Stimulated activated CD4-positive, alpha-beta T cell treated with anti-CD3 and anti-CD28 coated beads, Interleukin-1b, Interleukin-23, amount 100 ng/mL, for 4 hours (primary cell): ENCODE measurements around the gene FHIT.

Experiments
- DNase-seq, 2 donors: peaks; one replicate each; pipeline ENCODE4 v3.0.0-alpha.2; 2020; ENCODE audit warnings: low read depth in 2 of 2

The FHIT gene

DNA sequence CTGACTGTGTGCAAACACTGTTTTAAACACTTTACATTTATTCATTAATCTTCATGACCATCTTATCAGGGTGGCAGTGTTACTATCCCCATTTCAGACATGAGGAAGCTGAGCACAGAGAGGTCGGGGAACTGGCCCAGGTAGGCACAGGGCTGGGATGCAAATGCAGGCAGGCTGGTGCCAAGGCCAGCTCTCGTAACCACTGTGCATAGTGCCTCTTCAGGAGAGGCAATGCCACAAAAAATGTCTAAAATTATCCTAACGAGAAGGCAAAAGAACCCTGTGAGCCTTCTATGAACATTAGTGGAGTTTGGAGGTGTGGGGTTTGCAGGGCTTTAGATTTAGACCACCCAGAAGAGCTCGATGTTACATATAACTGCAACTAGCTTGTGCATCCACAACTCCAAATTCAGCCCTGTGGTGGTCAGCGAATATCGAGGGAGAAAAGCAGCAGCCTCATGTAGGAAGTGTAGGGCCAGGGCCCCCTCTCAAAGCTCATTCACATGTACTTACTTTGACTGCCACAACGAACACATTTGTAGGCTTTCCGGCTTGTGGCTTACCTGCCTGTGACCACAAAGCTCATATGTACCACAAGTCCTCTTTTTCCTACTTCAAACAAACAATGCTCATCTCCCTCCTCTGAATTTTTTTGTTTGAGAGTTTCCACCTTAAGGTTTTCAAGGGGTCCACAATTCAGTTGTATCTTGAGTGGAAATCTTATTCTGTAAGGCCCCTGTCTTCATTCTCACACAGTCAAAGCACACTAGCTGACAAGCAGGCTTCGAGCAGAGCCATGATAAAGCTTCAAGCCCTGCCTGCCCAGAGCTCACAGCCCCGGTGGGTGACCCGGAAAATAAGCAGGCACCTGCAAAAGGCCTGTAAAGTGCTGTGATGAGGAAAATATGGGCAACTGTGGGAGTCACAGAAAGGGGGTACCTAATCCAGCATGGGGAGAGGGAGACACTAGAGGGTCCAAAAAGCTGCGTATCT, 1478.5 kb downstream of the FHIT start:
- DNase-seq, result peak; percentile 1 to 18

DNA sequence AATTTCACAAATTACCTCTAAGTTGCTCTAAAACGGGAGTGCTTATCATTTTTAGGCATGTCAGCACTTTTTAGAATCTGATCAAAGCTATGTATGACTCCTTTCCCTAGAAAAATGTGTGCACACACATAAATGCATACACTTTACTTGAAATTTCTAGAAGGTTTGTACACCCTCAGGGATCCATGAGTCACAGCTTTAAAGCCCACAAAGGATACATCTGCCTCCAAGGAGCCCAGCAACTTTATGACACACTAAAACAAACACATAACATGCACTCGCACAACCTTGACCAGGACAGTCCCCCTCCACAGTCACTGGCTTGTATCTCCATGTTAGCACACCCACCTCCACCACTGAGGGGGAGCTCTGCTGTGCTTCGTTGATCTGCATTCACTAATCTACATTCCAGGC, 1479.5 kb downstream of the FHIT start:
- no peak for DNase-seq

DNA sequence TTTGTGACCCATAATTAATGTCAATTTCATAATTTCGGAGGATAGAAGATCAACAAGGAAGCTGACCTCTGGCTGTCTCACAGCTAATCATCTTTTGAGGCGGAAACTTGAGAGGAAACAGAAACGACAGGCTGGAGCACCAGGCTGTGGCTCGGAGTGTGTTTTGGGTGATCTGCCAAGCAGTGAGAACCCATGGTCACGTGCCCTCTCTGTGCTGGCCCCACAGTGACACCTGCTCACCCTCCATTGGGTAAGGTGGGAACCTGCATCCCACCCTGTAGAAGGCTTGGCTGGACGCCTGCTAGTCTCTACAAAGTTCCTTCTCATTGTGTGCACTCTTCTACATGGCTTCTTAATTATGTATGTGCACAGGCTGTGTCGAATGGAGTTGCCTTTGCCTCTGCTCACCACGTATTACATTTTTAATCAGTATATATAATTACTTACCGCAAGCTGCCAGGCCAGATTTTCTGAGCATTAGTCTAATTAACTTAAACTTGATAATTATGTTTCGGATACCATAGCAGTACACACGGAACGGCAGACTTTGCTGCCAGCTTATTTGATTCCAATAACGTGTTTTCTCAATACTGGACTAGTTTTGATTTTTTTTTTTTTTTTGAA, 1482.0 kb downstream of the FHIT start:
- DNase-seq, result no peak

DNA sequence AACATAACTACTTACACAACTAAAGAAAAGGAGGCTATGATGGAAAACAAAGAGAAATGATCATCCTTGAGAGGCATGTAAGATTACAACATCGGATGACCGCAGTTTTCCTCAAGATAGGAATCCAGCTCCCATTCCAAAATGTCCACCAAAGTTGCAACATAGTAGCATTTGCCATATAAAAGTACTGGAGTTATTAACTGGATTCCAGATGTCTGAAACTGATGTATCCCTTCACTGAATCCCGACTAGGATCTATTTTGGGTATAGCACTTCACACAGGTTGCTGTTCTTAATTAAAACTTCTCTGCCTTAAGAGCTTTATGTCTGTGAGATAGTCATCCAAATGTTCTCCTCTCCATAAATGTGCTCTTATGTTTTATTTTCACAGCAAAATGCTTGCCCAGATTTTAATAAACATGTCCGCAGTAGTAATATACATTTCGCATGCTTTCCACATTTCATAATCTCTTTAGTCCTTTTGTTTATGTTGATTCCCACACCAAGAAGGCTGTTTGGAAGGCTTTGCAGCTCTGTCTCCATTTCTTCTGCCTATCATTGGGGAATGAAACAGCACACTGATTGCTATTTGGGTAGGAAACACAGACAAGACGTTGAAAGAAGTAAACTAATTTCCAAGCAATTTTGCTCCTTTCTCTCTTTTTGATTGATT, 1484.9 kb downstream of the FHIT start:
- no peak for DNase-seq

DNA sequence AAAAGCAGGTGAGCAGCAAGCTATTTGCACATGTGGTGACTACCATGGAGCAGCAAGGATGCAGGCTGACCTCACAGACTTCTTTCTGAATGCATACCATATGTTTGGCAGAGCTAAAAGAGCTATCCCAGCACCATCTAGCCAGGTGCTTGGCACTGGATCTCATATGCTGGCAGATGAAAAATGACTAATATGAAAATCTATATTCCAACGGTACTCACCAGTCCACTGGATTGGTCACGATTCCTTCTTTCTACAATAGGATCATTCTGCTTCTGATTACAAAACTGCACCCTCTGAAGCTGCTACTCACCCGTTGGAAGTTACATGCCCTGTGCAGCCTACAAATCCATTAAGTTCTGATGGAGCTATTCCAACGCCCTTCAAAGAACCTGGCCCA, 1487.1 kb downstream of the FHIT start:
- no peak for DNase-seq

DNA sequence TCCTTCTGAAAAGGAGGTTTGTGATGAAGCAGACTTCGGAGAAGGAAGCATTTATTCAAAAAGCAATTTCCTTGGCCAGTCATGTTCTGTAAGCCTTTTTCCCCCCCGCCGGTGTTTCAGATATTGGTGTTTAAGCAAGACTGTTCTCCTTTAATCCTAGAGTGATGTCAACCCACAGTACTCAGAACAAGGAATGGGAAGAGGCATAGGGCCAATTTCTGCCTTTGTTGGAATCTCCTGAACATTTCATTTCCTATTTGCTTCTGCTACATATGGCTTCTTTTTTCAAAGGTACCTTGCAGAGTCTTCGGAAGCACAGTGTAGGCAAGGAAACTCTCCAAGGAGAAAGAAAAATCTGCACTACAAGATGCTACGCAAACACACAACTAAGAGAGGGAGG, 1488.3 kb downstream of the FHIT start:
- no peak for DNase-seq

DNA sequence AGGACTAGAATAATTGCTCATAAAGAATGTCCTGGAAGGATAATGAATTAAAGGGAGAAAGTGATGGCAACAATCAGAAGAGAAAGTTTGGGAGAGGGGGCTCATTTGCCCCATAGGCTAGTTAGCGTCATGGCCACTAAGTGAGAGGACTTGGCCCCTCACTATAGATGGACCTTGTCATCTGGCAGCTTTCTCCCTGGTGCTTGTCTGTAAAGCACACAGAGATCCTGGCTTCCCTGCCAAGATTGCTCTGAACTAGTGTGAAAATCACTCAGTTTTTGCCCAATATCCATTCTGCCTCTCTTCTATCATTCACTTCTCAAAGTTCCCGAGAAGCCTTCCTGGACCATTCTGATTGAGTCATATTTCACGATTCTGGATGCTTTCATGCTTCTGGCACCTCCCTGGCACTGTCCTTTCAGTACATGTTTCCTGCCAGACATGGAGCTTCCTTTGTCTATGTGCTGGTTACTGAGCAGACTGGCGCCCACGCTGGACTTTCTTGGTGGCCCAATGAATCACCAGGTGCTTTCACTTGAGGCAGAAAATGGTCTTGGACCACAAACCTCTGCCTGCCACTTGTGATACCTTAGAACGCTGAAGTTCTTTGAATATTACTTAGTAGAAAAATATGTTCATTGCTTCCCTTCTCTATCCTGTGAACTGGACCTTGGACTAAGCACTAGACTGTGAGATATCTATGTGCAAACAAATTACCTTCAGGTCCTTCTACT, 1491.8 kb downstream of the FHIT start:
- DNase-seq, result no peak

DNA sequence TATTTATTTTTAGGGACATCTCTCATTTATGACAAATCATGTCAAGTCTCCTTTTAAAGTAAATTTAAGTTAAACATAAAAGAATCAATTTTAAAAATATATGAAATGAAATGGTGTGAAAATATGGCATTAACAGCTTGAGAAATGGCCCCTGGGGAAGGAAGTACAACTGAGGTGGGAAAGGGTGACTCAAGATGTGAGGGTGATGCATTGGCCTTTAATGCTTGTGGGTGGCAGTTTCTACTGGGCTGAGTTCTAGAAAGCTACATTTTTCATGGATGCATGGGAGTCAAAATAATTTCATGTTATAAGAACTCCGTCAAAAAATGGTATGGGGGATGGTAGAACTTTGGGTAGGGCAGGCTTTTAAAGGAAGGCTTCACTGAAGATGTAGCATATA, 1492.6 kb downstream of the FHIT start:
- no peak for DNase-seq

DNA sequence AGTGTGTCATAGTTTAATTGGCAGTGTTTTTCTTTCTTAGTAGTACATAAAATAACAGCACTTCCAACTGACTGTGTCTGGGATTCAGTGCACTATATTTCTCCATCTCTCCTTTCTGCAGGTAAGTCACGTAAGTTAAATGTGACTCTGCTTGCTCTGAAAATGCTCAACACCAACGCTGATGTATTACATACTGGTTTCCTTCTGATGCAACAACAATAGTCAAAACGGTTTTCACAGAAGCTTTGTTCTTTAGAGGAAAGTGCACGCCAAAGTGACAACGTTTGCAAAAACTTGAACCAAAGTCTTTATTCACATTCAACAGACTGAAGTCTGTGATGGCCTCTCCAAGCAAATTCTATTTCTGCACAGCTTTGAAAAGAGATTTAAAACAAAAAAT, 1494.3 kb downstream of the FHIT start:
- no peak for DNase-seq

DNA sequence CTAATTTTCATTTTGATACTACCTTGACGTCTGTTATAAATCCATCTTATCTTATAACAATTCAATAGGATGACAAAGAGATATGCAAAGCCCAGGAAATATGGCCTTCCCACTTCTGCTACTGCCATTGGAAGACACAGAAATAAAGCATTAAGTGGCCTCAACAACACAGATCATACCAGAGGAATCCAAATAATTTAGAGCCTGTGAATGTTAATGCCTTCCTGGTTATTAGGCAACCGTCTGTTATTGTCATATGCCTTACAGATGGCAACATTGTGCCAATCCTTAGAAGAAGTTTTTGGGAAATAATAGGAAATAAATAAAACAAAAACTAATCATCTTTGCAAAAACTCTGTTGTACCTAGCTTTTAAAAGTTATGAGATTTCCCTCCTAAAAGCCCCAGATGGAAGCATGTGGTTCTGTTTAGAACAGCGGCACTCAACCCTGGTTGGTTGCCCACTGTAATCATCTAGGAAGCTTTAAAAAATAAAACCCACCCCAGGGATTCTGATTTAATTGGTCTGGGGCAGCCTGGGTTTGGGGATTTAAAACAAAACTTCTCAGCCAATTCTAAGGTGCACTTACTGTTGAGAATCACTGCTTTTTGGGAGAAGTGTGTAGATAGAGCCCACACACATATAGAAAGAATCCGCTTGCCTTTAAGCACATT, 1496.7 kb downstream of the FHIT start:
- DNase-seq, result no peak

DNA sequence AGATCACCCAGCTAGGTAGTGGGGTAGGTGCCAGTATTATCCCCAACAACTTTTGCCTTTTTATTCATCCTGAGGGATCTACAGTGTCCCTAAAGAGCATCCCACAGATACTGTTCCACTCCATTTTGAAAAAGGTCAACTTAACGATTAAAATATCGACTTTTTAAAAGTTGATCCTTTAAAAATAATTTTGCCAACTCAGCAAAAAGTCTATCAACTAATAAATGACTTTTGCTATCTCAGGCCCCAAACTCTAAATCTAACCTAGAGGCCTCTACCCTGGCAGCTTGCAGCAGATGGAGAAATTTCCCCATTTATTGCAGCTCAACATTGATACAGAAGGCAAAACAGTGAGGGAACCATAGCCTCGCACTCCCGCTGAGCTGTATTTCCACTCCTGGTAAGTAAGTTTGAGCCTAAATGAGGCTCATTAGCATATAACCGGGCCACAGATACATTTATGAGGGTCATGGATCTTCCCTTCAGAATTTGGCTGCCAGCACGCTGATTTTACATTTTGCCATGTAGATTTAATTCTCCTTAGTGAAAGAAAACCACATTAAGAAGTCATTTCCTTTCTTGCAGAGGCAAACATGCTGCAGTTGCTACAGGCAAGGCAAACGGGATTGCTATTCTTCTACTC, 1497.3 kb downstream of the FHIT start:
- DNase-seq, result no peak

DNA sequence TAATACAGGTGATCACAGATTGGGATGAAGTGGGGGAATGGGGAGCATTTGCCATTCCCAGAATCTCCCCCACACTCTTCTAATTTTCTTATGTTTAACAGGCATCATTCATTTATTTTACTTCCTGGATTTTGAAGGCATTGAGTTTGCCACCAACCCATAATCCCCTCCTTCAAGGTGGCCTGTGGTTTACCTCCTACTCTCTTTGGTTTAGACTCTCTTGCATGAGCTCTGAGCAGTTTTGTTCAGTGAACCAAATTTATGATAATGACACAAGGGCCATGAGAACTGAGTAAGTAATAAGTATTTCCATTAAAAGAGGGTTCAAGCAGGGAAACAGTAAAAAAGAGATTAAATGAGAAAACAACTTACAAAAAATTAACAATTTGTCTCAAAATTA, 1498.3 kb downstream of the FHIT start:
- DNase-seq, result no peak

DNA sequence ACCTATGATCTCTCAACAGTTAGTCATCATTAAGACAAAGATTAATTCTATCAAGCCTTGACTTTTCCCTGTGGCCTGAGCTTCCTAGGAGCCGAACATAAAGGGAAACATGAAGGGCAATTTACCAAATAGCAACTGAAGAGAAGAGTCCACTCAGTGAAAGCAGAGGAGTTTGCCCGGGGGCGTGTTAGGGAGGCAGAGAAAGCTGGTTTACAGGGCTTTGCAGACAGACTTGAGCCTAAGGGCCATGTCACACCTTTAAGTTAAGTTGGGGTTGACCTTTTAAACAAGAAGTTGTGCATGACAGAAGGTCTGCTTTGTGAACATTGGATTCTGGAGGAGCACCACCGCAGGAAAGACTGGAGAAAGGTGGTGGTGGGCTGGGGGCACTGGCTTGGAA, 1499.6 kb downstream of the FHIT start:
- DNase-seq, result no peak

DNA sequence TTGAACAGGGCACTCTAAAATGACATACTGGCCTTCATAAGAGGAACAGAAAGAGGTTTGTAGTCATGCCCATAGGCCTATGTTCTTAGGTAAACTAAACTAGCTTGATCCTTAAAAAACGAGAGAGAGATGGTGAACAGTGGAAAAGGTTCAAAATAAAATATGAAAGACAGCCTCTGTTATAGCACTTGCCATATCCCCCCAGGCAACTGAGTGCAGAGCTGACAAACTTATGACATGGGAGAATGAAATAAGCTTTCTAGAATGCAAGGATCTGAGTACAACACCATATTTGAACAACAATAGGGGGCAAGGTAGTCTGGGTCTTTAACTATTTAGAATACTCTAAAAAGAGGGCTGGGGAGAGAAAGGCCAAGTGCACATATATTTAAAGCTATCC, 1500.9 kb downstream of the FHIT start:
- no peak for DNase-seq

DNA sequence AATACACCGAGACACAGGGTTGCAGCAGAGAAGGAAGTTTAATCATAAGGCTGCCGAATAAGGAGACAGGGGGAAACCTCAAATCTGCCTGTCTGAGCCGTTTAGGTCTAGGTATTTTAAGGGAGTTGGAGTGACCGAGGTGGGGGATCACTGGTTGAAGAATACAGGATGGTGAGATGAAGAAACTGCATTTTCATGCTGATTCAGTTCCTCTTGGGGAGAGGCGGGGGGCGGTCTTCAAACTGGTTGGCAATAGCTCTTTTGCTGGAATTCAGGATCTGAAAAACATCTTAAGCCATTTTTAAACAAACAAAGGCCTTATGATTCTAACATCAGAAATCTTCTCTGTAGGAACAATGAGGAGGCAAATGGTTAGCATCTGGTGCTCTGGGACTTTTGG, 1502.0 kb downstream of the FHIT start:
- DNase-seq, result no peak

DNA sequence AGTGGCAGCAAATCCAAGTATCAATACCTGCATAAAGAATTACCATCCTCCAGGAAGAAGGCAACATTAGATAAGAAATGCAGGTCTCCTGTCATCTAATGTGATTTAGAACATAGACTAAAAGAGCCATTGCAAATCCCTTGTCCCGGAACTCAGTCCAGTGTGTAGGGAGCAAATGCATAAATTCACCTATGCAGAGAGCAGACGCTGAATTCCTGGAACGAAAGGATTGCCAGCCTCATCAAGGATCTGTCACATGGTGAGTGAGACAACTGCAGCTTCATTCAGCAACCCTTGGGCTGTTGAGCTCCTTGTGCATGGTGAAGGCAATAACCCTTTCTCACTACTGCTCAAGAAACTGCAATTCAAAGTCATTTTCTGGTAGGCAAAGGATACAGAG, 1504.7 kb downstream of the FHIT start:
- DNase-seq, result no peak

DNA sequence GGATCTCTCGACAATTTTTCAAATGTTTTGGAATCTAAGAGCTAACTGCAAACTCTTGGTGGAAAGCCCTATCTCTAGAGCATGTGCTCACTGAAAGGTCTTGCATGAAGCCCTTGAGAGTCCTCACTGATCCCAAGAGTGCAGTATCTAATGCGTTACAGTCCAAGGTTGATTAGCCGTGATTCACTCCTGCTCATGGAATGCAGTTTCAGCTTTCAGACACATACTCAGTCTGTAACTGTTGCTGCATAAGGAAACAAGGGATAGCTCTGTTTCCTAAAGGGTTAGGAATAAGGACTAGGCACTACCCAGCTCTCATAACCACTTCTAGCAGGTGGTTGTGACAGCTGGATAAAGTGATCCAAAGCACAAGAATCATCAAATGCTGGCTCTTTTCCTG, 1514.0 kb downstream of the FHIT start:
- DNase-seq, result no peak

DNA sequence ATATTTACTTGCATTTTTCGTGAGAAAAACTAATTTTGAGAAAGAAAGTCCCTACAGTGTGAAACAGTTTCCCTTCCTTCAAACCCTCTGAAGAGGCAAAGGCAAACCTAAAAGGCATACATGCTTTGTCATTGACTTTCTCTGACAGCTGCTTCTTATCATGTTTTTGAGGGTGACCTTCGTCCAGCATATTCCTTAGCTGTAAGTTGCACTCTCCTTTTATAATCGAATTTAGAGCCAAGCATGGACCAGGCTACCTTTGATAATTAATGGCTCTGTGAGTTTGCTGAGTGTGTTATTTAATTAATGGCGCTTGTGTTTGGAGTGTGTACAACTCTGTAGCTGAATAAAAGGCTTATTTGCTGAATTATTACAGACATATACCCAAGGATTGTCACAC, 1517.2 kb downstream of the FHIT start:
- no peak for DNase-seq

DNA sequence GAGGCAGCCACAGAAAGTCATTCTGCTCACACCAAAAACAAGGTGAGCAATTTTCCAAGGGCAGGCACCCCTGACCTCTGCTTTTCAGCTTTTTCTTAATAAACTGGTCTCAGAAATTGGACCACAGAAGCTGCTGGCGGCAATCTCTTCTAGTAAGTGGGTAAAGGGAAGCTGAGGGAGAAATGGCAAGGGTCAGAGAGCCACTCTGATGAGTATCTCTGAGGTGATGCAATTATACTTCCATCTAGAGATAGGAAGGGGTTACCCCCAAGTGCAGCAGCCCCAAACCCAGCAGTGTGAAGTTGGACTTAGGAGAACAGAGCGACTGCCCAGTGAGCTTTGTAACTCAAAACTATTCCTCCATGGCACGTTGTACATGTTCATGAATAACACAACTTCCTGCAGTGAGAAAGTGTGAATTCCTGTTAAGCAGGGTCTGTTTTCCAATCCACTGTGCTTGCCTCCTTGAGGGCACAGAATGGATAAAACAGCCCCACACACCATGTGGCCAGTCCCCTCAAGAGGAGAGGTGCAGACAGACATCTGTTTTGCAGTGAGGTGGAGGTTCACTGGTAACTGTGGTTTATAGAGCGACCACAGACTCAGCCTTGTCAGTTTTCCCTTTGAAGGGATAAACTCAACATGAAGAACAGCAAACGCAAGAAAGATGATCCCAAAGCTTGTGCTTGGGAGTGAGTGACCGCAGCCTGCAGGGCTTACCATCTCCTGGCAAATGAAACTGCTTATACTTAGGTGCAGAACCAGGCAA, 1518.0 kb downstream of the FHIT start:
- DNase-seq, result no peak

DNA sequence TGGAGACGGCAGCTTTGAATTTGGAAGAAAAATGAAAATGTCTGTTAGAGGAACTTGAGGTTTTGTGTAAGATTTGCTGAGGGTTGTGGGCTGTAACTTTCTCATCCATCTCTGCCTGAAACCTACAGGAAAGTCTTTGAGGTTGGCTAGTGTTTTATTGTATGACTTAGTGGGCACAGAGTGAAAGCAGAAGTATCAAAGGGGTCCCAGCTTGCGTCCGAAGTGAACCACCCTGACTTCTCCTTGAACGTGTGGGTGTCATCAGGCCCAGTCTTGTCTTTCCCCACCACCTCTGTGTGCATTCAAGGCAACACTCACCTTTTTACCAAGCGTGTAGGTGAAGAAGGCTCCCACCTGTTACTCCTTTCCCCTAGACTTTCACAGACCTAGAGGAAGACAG, 1519.3 kb downstream of the FHIT start:
- no peak for DNase-seq
